H1 (cell line): Measurements from ENCODE around the gene SH2D1A.
"Not testable (repeated sequence)": the region's sequence is repeated elsewhere in the genome, so short reads cannot be mapped to it uniquely, and the experiment has no call there.

ENCODE experiments used
- RNF2 ChIP-seq: fragments of 200-900, 300-1000 bp; sonication (generic); IDR thresholded peaks from 2 replicates; pipeline ENCODE4 v1.7.1; 2016; ENCODE audit warnings: borderline replicate concordance, low read depth, mild to moderate bottlenecking, antibody characterized with exemption, low read length; ENCODE audit not compliant: poor library complexity, severe bottlenecking; ENCODE audit errors: missing control alignments
- SP1 ChIP-seq: IDR thresholded peaks from 2 replicates; pipeline ENCODE4 v1.6.1; 2011; ENCODE audit warnings: low read depth, low read length

GRCh38 chrX:124299323-124299722 lies 47.0 kb upstream of the SH2D1A start:
- not testable (repeated sequence) for TF ChIP-seq SP1, RNF2
